ENCODE results near the gene YJEFN3.

Gene YJEFN3, protein sequence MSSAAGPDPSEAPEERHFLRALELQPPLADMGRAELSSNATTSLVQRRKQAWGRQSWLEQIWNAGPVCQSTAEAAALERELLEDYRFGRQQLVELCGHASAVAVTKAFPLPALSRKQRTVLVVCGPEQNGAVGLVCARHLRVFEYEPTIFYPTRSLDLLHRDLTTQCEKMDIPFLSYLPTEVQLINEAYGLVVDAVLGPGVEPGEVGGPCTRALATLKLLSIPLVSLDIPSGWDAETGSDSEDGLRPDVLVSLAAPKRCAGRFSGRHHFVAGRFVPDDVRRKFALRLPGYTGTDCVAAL

DNA sequence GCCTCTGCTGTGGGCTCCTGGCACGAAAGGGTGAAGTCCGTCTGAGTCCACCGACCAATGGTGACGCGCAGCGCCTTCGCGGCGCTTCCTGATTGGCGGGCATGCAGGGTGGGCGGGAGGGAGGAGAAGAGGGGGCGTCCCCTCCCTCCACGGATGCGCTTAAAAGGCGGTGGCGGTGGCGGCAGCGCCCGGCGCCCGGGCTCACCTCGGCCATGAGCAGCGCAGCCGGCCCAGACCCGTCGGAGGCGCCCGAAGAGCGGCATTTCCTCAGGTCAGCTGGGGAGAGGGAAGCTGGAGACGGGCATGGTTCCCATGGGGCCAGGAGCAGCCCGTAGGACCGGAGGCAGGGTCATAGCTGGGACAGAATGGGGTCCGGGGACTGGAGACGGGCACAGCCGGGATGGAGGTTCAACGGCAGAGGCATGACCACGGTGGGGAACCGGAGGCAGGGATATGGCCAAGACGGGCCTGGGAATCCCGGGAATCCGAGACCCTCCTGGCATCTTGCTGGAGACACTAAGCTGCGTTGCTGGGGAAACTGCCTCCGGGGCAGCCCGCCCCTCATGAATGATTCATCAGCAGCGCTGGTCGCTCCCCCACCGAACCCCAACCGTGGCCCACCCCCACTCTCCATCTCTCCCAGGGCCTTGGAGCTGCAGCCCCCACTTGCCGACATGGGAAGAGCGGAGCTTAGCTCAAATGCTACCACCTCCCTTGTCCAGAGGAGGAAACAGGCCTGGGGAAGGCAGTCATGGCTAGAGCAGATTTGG, at the start of gene YJEFN3:
YJEFN3 (plus strand) TSS at position 191 of the 770 bp plus-strand sequence; CDS start at position 213, 22 bp downstream.
- no peak for DNase-seq (ENCODE audit: low read depth)

GRCh38 chr19:19480688-19481087, 48.0 kb upstream of the YJEFN3 start:
- DNase-seq (ENCODE audit: low read depth), result no peak

DNA sequence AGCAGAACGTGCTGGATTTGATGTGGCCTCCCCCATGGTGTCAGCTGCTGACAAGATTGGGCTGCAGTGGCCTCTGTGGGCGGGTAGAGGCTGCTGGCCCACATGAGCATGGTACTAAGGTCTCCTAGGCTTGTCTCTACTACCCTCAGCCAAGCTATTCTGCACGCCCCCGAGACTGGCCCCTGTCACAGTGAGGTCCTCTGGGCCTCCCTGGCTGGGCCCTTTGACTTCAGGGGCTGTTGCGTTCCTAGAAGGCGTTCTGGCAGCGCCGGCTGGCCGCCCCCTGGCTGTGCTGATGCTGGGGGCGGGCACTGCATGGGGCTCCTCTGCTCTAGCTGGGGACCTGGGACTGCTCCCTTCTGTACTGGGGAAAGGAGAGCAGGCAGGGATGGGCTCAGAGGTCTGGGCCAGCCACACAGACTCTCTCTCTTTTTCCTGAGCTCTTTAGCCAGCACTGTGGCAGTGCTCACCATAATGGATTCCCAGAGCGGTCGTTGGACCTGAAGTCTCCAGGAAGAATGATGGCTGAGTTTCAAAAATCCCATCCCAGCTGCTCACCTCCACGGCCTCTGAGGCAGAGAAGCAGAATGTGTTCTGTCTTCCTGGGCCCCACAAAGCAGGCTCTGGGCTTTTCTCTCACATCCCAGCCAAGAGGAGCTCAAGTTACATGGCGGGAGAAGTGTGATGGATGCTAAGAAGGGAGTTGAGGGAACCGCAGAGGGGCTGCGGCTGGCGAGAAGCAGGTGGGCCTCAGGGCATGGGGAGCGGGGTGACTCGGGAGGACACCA, 45.7 kb upstream of the YJEFN3 start:
- no peak for DNase-seq (ENCODE audit: low read depth)

DNA sequence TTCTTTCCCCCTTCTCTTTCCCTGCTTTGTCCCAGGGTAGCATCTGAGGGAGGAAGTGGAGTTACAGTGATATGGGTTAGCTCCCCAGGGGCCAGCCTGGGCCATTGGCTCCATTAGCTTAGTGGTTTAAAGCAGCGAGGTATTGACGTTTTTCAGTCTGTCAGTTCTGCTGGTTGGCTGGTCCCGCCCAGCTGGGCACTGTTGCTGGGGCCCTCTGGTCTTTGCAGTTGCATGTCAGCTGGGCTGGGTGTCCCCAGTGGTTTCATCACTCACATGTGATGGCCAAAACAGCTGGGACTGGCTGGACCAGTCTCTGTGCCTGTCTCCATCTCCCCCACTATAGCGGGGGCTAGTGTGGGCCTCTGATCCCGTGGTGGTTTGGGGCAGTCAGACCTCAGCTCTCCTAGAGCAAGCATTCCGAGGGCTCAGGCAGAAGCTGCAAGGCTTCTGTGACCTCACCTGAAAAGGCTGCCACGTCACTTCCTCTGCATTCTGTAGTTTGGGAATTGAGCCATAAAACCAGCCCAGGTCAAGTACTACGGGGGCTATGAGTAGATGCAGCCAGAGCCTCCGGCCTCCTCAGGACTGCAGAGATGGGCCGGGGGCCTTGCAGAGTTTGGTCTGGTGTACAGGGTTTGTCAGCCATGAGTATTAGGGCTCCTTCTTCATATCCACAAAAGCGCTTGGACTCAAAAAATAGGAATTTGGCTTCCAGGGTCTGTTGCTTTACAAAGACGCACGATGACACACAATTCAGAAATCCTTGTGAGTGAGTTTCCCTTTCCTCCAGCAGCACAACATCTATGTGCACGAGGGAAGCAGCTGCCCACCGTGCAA, 43.3 kb upstream of the YJEFN3 start:
- DNase-seq (ENCODE audit: low read depth), result no peak

- no peak for DNase-seq (ENCODE audit: low read depth)
These were observed 42.8 kb upstream of the YJEFN3 start for GRCh38 chr19:19485998-19486290.

DNA sequence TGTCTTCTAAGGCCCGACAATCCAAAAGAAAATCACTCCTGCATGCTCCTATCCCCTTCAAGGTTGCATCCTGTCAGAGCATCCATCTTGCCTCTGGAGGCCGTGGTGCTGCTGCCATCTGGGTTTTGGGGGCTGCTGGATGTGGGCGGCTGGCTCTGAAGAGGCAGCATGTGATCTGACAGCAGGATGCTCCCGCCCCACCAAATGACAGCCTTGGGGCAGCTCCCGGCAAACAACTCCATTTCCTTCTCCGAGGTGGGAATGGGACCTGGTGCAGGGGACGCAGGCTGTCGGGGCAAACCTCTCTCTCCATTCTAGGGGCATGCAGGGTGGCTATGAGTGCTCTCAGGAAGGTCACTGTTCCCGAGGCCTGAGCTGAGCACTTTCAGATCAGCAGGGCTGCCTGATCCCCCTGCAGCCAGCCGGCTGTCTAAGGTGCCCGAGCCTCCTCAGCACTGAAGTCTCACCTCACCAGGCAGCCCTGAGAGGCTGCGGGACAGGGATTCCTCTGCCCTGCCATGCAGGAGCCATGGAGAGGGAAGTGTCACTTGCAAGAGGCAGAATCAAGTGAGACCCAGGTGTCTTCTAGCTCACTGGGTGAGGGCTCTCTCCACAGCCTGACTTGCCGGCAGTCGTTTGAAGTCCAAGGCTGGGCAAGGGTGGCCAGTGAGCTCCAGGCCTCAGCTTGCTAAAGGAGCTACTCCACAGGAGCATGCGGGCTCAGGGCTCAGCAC, 42.2 kb upstream of the YJEFN3 start:
- DNase-seq (ENCODE audit: low read depth), result no peak

GRCh38 chr19:19487077-19487949, 41.4 kb upstream of the YJEFN3 start:
- no peak for DNase-seq (ENCODE audit: low read depth)

- no peak for DNase-seq (ENCODE audit: low read depth)
These were observed 40.5 kb upstream of the YJEFN3 start for GRCh38 chr19:19487950-19488874.

DNA sequence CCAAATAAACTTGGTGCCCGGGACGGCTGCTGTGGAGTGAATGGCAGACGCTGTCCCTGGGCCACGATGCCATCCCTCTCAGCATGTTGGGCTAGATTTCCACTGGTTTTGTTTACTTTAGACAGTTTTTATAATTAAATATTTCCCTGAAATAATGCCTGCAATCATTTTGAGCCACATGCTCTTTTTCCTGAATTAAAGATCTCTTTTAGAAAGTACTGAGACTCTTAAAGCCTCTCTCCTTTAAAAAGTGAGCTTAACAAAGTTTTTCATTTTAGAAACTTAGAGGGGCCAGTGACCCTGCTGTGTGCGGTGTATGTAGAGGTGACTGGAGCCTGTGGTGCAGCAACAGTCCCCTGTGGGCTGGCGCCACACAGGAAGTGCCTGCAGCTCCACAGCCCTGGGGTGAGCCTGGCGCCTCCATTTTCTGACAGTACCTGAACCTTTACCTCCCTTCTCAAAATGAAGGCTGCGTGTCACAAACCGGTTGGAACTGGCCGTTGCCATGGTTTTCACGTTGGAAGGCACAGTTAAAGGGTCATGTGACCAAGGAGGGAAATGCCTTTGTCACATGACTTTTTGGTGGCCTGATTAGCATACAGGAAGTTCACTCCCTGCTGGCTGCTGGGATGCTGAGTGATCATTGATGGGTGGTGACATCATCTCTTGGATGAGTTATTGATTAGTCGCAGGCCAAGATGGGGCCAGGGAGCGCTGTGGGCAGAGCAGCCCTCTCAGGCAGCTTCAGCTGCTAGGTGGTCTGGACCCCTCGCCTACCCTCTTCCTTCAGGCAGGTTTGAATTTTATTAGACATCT, 39.6 kb upstream of the YJEFN3 start:
- DNase-seq (ENCODE audit: low read depth), result peak; percentile 74

DNA sequence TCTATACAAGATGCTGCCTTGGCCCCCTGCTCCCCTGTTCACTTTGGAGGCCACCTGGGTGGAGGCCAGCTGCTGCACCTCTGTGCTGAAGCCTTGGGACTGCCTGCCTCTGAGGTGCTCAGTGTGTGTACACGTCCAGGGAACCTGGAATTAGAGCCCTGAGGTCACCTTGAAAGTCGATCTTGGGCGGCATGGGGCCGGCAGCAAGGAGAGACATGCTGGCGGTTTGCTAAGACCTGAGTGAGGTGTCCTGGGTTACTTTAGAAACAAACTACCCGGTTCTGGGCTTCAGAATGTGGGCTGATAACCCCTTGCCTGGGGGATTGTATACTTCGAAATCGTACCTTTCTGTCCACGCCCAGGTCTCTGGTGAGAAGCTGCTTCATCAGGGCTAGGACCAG, 38.9 kb upstream of the YJEFN3 start:
- no peak for DNase-seq (ENCODE audit: low read depth)

DNA sequence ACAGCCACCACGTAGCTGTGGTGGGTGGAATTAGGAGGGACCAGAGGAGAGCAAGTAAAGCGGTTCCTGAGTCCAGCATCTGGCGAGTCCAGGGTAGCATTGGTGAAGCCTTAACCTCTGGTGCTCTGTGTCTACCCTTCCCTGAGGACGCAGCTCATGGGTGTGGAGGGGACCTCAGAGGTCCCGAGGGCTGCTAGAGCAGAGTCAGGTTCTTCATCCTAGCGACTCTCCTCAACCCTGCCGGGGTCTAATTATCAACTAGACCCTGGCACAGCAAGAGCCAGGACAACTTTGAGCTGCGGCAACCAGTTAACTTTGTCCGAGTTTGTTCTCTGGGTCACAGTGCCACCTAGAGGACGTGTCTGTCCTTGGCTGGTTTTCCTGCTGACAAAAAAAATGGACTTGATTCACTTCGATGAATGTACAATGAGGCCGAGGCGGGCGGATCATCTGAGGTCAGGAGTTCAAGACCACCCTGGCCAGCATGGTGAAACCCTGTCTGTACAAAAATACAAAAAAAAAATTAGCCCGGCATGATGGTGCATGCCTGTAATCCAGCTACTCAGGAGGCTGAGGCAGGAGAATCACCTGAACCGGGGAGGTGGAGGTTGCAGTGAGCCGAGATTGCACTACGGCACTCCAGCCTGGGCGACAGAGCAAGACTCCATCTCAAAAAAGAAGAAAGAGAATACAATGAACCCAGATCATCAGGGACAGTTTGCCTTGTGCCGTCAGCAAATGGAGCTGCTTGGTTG, 38.3 kb upstream of the YJEFN3 start:
- peak; percentile 77 for DNase-seq (ENCODE audit: low read depth)

DNA sequence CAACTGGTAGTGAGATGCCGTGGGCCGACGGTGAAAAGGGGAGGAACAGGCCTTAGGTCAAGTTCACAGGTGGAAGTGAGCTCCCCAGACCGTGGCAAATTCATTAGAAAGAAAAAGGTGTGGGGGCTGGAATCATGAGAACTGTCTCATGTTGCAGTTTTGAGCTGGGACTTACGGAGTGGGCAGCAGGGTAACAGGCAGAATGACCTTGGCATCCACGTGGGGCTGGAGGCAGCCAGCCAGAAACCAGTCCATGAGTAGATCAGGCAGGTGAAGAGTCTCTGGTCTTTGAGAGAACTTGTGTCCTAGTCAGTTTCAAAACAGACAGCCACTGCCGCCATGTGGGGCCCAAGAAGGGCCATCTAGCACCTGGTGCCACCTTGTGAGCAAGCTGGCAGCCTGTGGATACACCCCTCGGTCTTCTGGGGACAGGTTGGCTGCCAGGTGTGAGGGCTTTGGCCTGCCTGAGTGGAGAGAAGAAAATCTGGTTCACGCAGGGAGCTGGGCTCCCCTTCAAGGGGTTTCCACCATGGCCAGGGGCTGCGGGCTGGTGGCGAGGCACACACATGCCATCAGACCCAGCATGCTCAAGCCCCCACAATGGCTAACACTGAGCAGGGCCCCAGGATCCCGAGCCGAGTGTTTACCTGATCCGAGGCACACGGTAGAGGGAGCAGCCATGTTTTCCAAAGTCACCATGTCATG, 37.2 kb upstream of the YJEFN3 start:
- no peak for DNase-seq (ENCODE audit: low read depth)

DNA sequence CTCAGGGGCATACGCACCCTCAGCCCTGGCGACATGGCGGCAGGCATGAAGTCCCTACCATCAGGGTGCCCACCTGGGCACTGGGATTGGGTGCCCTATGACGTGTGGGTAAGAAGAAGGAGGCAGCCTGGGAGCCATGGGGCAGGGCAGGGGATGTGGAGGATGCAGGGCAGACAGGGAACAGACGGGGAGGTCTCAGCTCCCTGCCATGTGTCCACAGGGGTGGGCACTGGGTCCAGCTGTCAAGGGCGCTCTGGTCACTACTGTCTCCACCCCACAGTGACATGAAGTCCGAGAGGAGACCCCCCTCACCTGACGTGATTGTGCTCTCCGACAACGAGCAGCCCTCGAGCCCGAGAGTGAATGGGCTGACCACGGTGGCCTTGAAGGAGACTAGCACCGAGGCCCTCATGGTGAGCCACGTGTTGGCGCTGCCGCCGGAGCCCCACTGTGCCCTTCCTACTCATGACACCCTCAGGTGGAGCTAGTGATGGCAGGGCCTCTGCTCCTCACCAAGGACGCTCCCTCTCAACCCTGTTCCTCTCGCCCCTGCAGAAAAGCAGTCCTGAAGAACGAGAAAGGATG, 36.6 kb upstream of the YJEFN3 start:
- no peak for DNase-seq (ENCODE audit: low read depth)

DNA sequence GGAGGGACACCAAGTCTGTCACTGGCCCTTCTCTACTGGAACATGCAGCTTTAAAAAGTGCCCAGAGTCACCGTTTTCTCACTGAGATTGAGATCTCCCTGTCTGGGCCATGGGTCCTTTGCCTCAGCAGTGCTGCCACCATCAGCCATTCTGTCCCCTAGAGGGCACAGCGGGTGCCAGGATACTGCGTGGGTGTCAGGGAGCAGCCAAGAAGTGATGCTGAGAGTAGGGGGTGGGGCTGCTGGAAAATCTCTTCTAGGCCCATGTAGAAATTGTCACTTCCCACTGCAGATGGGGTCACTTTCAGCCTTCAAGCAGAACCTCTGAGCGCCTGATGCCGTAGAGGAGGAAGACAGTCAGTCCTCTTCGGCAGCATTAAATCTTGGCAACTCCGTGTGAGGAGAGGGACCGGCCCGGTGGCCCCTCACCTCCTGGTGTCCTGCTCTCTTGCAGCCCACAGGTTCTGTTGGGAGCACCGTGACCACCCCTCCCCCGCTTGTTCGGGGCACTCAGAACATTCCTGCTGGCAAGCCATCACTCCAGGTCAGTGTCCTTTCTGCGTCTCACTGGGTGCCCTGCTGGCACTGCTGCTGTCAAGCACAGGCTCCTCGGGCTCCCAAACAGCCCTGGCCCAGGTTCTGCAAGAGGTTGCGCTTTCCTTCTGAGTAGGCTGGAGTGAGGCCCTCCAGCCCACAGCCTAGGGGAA, 34.7 kb upstream of the YJEFN3 start:
- DNase-seq (ENCODE audit: low read depth), result no peak

- no peak for DNase-seq (ENCODE audit: low read depth)
These were observed 32.8 kb upstream of the YJEFN3 start for GRCh38 chr19:19495614-19496603.
